Osteoblast (primary cell): Measurements from ENCODE around the gene KRTAP10-3. TPM values are rescaled to one million over a fixed set of nuclear protein-coding genes. Genes with fewer than 3 reads are reported as not detected.
"Not testable (repeated sequence)": the region's sequence is repeated elsewhere in the genome, so short reads cannot be mapped to it uniquely, and the experiment has no call there.

ENCODE experiments used
- DNase-seq: peaks from one replicate; pipeline ENCODE4 v3.0.0; 2011; ENCODE audit warnings: low spot score, mixed read lengths; ENCODE audit not compliant: insufficient read length; ENCODE audit errors: missing footprints
- H2AFZ ChIP-seq: 2 replicates; pipeline ENCODE4 v1.6.0; 2011; ENCODE audit warnings: mild to moderate bottlenecking, low read length
- H3K27ac ChIP-seq: 2 replicates; pipeline ENCODE4 v1.5.1; 2011; ENCODE audit warnings: mild to moderate bottlenecking, low read depth, low read length, moderate library complexity
- H3K27me3 ChIP-seq: 2 replicates; pipeline ENCODE4 v1.6.0; 2012; ENCODE audit warnings: mild to moderate bottlenecking, control low read depth, inconsistent platforms, low read length, moderate library complexity; ENCODE audit not compliant: insufficient read depth
- H3K36me3 ChIP-seq: 2 replicates; pipeline ENCODE4 v1.5.1; 2011; ENCODE audit warnings: mild to moderate bottlenecking, low read length, control low read depth, moderate library complexity; ENCODE audit not compliant: insufficient read depth
- H3K4me1 ChIP-seq: 2 replicates; pipeline ENCODE4 v1.5.1; 2011; ENCODE audit warnings: mild to moderate bottlenecking, low read length, control low read depth, moderate library complexity; ENCODE audit not compliant: insufficient read depth
- H3K4me2 ChIP-seq: 2 replicates; pipeline ENCODE4 v1.6.0; 2011; ENCODE audit warnings: mild to moderate bottlenecking, low read length; ENCODE audit not compliant: insufficient read depth
- H3K4me3 ChIP-seq: fragments of 200-600 bp; sonication (generic); 3 replicates; pipeline ENCODE4 v1.5.1; 2012; ENCODE audit warnings: mild to moderate bottlenecking, low read length, inconsistent platforms; ENCODE audit not compliant: insufficient read depth
- H3K79me2 ChIP-seq: 2 replicates; pipeline ENCODE4 v1.6.0; 2012; ENCODE audit warnings: mild to moderate bottlenecking, low read length, control low read depth, inconsistent platforms; ENCODE audit not compliant: insufficient read depth
- H3K9me3 ChIP-seq: 2 replicates; pipeline ENCODE4 v1.5.1; 2011; ENCODE audit warnings: low read depth, low read length, control low read depth
- H4K20me1 ChIP-seq: 2 replicates; pipeline ENCODE4 v1.6.0; 2012; ENCODE audit warnings: mild to moderate bottlenecking, low read length, control low read depth; ENCODE audit not compliant: insufficient read depth
- total RNA-seq: library from RNA; depleted of rRNA; stranded (reverse); fragments of >200 nt; gene quantifications from 2 replicates; pipeline ENCODE4 v1.2.3, GENCODE V29; 2012
- TF ChIP-seq, protein P1 (sequence below): IDR thresholded peaks from 2 replicates; pipeline ENCODE4 v1.5.1; 2011; ENCODE audit warnings: mild to moderate bottlenecking, low read depth, low read length, moderate library complexity; ENCODE audit errors: extremely low read depth

KRTAP10-3 gene
- total RNA-seq, 1 donor, result not detected

DNA sequence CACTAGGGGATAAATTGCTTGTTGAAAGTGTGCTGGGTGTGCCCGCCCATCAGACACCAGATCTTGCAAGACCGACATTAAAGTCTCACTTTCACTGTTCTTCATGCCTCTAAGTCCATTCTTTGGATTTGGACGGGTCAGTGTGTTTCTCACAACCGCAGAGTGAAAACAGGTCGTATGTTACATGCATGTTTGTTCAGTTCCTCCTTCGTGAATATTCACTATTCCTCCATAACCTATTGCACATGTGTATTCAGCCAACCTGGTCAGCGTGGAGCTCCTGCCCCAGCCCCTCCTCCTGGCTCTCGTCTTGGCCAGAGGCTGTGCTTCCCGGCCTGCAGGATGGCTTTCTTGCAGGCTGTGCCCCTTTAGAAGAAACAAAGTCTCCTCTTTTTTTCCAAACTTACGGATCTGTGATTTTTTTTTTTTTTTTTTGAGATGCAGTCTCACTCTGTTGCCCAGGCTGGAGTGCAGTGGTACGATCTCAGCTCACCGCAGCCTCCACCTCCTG, 35.9 kb upstream of the KRTAP10-3 start:
- peaks cover 30% of the 10 kb centered on the region for H3K27me3 ChIP-seq
- H3K36me3 ChIP-seq, result no peaks in the 10 kb centered on the region
- no peak overlapping the region for H3K4me3 ChIP-seq
- no peak overlapping the region for H2AFZ ChIP-seq
- H3K79me2 ChIP-seq, result no peaks in the 10 kb centered on the region
- H3K4me1 ChIP-seq, result no peaks in the 10 kb centered on the region
- no peak for DNase-seq
- H3K4me2 ChIP-seq, result no peak overlapping the region
- H3K27ac ChIP-seq, result no peak overlapping the region
- H3K9me3 ChIP-seq, result no peaks in the 10 kb centered on the region
- TF ChIP-seq, protein P1, sequence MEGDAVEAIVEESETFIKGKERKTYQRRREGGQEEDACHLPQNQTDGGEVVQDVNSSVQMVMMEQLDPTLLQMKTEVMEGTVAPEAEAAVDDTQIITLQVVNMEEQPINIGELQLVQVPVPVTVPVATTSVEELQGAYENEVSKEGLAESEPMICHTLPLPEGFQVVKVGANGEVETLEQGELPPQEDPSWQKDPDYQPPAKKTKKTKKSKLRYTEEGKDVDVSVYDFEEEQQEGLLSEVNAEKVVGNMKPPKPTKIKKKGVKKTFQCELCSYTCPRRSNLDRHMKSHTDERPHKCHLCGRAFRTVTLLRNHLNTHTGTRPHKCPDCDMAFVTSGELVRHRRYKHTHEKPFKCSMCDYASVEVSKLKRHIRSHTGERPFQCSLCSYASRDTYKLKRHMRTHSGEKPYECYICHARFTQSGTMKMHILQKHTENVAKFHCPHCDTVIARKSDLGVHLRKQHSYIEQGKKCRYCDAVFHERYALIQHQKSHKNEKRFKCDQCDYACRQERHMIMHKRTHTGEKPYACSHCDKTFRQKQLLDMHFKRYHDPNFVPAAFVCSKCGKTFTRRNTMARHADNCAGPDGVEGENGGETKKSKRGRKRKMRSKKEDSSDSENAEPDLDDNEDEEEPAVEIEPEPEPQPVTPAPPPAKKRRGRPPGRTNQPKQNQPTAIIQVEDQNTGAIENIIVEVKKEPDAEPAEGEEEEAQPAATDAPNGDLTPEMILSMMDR, result no peak
- H4K20me1 ChIP-seq, result no peaks in the 10 kb centered on the region

DNA sequence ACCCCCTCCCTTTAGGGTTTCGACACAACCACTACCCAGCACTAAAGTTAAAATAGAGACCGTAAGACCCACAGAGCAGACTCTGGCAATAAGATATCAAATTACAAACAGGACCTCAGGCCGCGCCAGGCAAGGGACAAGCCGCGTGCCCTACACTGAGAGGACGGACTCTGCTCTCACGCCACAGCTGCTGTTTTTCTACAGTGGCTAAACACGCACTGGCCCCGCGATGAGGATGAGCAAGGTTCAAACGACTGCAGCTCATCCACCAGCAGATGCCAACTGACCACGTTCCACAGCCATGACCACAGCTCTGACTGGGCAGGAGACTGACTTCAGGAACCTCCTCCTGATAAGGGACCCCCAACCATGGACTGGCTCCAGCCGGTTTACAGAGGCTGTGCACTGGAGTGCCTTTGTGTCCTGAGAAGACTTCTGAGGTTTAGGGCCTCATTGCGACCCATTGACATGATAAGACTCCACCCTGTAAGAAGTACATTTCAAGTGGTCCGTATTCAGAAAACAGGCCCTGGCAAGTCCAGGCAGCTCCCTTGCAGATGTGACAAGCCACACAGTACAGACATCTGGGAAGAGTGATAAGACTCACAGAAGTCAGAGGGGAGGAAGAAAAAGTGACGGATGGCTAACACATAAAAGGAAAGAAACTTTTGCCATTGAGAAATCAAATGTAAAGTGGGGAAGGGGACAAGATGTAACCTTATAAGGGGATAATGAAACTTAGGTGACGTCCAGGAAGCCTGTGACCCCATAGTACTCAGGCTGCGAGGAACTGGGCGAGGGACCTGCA, 35.2 kb upstream of the KRTAP10-3 start:
- peaks cover 30% of the 10 kb centered on the region for H3K27me3 ChIP-seq
- no peak for DNase-seq
- H2AFZ ChIP-seq, result no peak overlapping the region
- H4K20me1 ChIP-seq, result no peaks in the 10 kb centered on the region
- TF ChIP-seq, protein P1, result no peak
- H3K79me2 ChIP-seq, result no peaks in the 10 kb centered on the region
- no peaks in the 10 kb centered on the region for H3K4me1 ChIP-seq
- H3K4me2 ChIP-seq, result no peak overlapping the region
- no peak overlapping the region for H3K4me3 ChIP-seq
- no peaks in the 10 kb centered on the region for H3K9me3 ChIP-seq
- H3K27ac ChIP-seq, result no peak overlapping the region
- no peaks in the 10 kb centered on the region for H3K36me3 ChIP-seq

DNA sequence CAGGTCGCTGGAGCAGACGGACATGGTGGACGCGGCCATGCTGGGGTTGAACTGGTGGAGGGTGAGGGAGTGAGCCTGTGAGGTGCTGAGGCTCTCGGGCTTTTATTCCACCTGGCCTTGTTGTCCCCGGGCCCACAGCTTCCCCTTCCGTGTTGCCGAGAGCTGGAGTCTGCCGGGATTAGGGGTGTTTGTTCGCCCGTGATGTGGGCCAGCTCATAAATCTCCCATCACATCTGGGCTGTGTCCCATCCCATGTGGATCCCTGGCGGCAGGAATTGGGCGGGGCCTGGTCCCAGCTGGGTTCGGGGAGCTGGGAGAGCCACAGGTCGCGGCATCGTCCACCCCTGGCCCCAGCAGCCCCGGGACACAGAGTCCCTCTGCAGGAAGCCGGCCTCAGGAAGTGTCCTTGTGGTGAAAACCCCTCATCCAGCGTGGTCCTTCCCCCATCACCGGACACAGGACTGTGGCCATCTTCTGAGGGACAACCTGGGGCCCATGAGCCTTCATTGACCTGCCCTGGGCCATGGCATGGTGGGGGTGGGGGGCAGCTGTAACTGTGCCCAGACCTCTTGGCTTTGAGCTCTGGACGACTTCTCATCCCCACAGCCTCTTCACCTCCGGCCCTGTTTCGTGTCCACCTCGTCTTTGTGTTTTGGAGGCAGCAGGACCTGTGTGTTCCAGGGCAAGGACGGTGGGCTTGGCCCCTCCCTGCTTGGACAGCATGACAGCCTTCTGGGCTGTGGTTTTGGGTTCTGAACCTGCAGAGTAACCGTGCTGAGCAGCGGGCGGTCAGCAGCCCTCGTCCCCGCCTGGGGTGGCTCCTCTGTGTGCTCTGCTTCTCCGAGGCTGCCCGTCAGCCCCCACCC, 34.1 kb upstream of the KRTAP10-3 start, which contains the start of gene KRTAP10-6:
TSS of gene KRTAP10-6 (minus strand) at position 60 of the 866 bp plus-strand sequence. CDS start at position 39, 21 bp downstream.
- TF ChIP-seq, protein P1, result no peak
- Histone ChIP-seq H4K20me1 (no peaks in the 10 kb centered on the region), H3K4me2 (no peak within 1 kb of the TSS), H3K36me3 (no peaks in the 10 kb centered on the region), H3K9me3 (no peaks in the 10 kb centered on the region), H2AFZ (peak within 1 kb of the TSS; percentile 29), H3K27me3 (peaks cover 30% of the 10 kb centered on the region), H3K4me1 (no peaks in the 10 kb centered on the region), H3K79me2 (no peaks in the 10 kb centered on the region), H3K27ac (no peak within 1 kb of the TSS), H3K4me3 (no peak within 1 kb of the TSS)
- peak; percentile 55 for DNase-seq

DNA sequence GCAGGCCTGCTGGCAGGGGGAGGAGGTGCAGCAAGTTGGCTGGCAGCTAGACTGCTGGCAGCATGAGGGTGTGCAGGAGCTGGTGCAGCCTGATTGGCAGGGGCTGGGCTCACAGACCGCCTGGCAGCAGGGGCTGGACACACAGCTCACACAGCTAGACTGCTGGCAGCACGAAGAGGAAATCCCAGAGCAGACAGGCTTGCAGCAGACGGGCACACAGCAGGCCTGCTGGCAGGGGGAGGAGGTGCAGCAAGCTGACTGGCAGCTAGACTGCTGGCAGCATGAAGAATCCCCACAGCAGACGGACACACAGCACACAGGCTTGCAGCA, 33.2 kb upstream of the KRTAP10-3 start:
- H3K9me3 ChIP-seq, H3K4me2 ChIP-seq, H4K20me1 ChIP-seq, H3K4me3 ChIP-seq, DNase-seq, H3K4me1 ChIP-seq, H2AFZ ChIP-seq, H3K79me2 ChIP-seq, H3K27ac ChIP-seq, H3K36me3 ChIP-seq: not testable (repeated sequence)
- peaks cover 30% of the 10 kb centered on the region for H3K27me3 ChIP-seq

DNA sequence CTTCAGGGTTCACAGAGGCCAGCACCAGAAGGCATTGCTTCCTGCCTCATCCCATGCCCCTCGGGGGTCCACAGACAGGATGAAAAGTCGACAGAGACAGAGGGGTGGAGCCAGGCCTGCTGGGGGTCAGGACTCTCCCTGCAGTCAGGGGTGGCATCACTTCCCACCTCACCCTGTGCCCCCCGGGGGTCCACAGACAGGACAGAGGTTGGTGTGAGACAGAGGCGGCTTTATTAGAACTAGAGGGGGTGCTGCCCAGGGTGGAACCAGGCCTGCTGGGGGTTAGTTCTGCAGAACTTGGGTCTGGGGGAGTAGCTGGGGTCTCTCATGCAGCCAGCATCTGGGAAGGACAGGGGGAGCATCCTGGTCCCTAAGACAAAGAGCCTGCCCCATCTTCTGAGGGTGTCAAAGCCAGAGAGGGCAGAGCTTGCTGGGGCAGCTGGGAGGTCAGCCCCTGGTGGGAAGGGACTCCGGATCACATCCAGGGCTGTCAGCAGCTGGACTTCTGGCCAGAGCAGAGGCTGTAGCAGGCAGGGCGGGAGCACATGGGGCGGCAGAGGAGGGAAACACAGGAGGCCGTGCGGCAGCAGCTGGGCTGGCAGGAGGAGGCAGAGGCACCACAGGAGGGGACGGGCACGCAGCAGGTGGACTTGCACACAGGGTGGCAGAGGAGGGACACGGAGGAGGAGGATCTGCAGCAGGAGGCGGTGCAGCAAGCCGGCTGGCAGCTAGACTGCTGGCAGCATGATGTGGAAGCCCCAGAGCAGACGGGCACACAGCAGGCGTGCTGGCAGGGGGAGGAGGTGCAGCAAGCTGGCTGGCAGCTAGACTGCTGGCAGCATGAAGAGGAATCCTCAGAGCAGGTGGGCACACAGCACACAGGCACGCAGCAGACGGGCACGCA, 32.6 kb upstream of the KRTAP10-3 start:
- H4K20me1 ChIP-seq, H3K4me1 ChIP-seq, H3K4me3 ChIP-seq, H3K79me2 ChIP-seq, H3K27ac ChIP-seq, H3K36me3 ChIP-seq, H3K4me2 ChIP-seq, H3K9me3 ChIP-seq, DNase-seq, H2AFZ ChIP-seq: not testable (repeated sequence)
- H3K27me3 ChIP-seq, result peaks cover 30% of the 10 kb centered on the region
